HEK293 (cell line): Measurements from ENCODE around the gene SFPQ.
"Not testable (repeated sequence)": the region's sequence is repeated elsewhere in the genome, so short reads cannot be mapped to it uniquely, and the experiment has no call there.

Experiments
- CTCF ChIA-PET: fragments of 350-600 bp; formaldehyde crosslinking; extraction: SDS; loops from one replicate; lab custom pipeline; 2021; ENCODE audit warnings: antibody characterized with exemption; lab: Yijun Ruan, JAX
- POLR2A ChIA-PET: fragments of 300-600 bp; formaldehyde crosslinking; extraction: SDS; loops from one replicate; lab custom pipeline; 2020; ENCODE audit warnings: antibody characterized with exemption, inconsistent platforms; lab: Yijun Ruan, JAX
- H3K27ac ChIP-seq: fragments of 200-500 bp; sonication (Bioruptor generic); 2 replicates; pipeline ENCODE4 v1.5.1; 2014; ENCODE audit warnings: low read depth, low read length, control low read depth, inconsistent platforms; ENCODE audit errors: extremely low read depth
- H3K36me3 ChIP-seq, 2 experiments: fragments of 200-500 bp in 1 of 2; sonication (Bioruptor generic) in 1 of 2; 1 replicate in 1 of 2; 2 replicates in 1 of 2; pipeline ENCODE4 v1.5.1; 2014 to 2017; ENCODE audit warnings: inconsistent platforms in 2 of 2, low read length in 2 of 2; ENCODE audit not compliant: control insufficient read depth in 2 of 2, insufficient read depth in 1 of 2
- H3K4me1 ChIP-seq: fragments of 200-500 bp; sonication (Bioruptor generic); 2 replicates; pipeline ENCODE4 v1.5.1; 2014; ENCODE audit warnings: mild to moderate bottlenecking, low read length, inconsistent platforms; ENCODE audit not compliant: control insufficient read depth, insufficient read depth
- H3K4me3 ChIP-seq: 2 replicates; pipeline ENCODE4 v1.5.1; 2011; ENCODE audit warnings: low read depth, mild to moderate bottlenecking, control low read depth, low read length, moderate library complexity
- H3K9me3 ChIP-seq: fragments of 200-500 bp; sonication (Bioruptor generic); 2 replicates; pipeline ENCODE4 v1.5.1; 2014; ENCODE audit warnings: low read depth, low read length, inconsistent platforms; ENCODE audit not compliant: control insufficient read depth, insufficient read depth
- GLIS1 ChIP-seq: fragments of 450-650 bp; formaldehyde crosslinking; IDR thresholded peaks from 2 replicates; pipeline ENCODE4 v1.5.1; 2016; ENCODE audit warnings: missing biosample characterization, missing genetic modification characterization
- ZBTB1 ChIP-seq: fragments of 450-650 bp; formaldehyde crosslinking; IDR thresholded peaks from 2 replicates; pipeline ENCODE4 v1.5.1; 2016; ENCODE audit warnings: missing biosample characterization, missing genetic modification characterization
- ZNF654 ChIP-seq: fragments of 450-650 bp; formaldehyde crosslinking; IDR thresholded peaks from 2 replicates; pipeline ENCODE4 v1.5.1; 2016; ENCODE audit warnings: low read depth, missing biosample characterization, missing genetic modification characterization
- TF ChIP-seq, protein P1 (sequence below): IDR thresholded peaks from 2 replicates; pipeline ENCODE4 v1.6.1; 2011; ENCODE audit warnings: mild to moderate bottlenecking, low read depth, low read length, borderline replicate concordance
- TF ChIP-seq, protein P2 (sequence below): fragments of 450-650 bp; formaldehyde crosslinking; IDR thresholded peaks from 2 replicates; pipeline ENCODE4 v1.5.1; 2016; ENCODE audit warnings: missing biosample characterization, missing genetic modification characterization

SFPQ gene

DNA sequence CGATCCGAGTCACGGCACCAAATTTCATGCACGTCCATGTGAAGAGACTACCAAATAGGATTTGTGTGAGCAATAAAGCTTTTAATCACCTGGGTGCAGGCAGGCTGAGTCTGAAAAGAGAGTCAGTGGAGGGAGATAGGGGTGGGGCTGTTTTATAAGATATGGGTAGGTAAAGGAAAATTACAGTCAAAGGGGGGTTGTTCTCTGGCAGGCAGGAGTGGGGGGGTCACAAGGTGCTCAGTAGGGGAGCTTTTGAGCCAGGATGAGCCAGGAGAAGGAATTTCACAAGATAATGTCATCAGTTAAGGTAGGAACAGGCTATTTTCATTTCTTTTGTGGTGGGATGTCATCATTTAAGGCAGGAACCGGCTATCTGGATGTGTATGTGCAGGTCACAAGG lies 55.4 kb downstream of the SFPQ start:
- CTCF ChIA-PET = interaction anchor here (0.6 kb wide), 2 partner anchors 206 to 346 kb away, joined by 3 read pairs; no protein-coding TSS in a partner anchor
- TF ChIP-seq GLIS1 (tag by site-specific recombination) = peak; percentile 16; the same call in 1 of the 2 replicates
- H3K4me3 ChIP-seq, H3K27ac ChIP-seq, H3K9me3 ChIP-seq, H3K36me3 ChIP-seq, POLR2A ChIA-PET, H3K4me1 ChIP-seq: not testable (repeated sequence)

DNA sequence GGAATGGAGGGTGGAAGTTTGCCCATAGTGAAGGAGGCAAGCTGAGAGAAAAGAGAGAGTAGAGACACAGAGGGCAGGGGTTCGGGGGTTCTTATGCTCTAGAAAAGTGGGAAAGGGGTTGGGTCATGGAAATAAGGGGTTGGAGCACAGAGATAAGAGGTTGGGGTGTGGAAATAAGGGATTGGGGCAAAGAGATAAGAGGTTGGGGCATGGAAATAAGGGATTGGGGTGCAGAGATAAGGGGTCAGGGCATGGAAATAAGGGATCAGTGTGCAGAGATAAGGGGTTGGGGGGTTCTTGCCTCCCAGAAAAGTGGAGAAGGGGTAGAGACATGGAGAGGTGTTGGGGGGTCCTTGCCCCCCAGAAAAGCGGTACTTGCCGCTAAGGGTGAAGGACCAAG lies 56.2 kb downstream of the SFPQ start:
- Histone ChIP-seq H3K4me3 (no peak overlapping the region), H3K4me1 (no peaks in the 10 kb centered on the region), H3K27ac (no peak overlapping the region), H3K9me3 (no peaks in the 10 kb centered on the region), H3K36me3 (no peaks in the 10 kb centered on the region)
- CTCF ChIA-PET = no interaction called here
- TF ChIP-seq, protein P1, sequence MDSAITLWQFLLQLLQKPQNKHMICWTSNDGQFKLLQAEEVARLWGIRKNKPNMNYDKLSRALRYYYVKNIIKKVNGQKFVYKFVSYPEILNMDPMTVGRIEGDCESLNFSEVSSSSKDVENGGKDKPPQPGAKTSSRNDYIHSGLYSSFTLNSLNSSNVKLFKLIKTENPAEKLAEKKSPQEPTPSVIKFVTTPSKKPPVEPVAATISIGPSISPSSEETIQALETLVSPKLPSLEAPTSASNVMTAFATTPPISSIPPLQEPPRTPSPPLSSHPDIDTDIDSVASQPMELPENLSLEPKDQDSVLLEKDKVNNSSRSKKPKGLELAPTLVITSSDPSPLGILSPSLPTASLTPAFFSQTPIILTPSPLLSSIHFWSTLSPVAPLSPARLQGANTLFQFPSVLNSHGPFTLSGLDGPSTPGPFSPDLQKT = no peak
- TF ChIP-seq ZNF654 (tag by site-specific recombination) (no peak), ZBTB1 (tag by site-specific recombination) (no peak)
- TF ChIP-seq, protein P2, sequence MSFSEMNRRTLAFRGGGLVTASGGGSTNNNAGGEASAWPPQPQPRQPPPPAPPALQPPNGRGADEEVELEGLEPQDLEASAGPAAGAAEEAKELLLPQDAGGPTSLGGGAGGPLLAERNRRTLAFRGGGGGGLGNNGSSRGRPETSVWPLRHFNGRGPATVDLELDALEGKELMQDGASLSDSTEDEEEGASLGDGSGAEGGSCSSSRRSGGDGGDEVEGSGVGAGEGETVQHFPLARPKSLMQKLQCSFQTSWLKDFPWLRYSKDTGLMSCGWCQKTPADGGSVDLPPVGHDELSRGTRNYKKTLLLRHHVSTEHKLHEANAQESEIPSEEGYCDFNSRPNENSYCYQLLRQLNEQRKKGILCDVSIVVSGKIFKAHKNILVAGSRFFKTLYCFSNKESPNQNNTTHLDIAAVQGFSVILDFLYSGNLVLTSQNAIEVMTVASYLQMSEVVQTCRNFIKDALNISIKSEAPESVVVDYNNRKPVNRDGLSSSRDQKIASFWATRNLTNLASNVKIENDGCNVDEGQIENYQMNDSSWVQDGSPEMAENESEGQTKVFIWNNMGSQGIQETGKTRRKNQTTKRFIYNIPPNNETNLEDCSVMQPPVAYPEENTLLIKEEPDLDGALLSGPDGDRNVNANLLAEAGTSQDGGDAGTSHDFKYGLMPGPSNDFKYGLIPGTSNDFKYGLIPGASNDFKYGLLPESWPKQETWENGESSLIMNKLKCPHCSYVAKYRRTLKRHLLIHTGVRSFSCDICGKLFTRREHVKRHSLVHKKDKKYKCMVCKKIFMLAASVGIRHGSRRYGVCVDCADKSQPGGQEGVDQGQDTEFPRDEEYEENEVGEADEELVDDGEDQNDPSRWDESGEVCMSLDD = peak; percentile 34; the same call in 1 of the 2 replicates
- POLR2A ChIA-PET = no interaction called here
